HUDEP-2 (cell line): Measurements from ENCODE around the gene RGS11.

Source experiments
- DNase-seq, 76 experiments: peaks; one replicate each; lab custom pipeline; 2025; ENCODE audit not compliant: unreplicated experiment in 76 of 76; lab: John Stamatoyannopoulos, UW

The RGS11 gene

GRCh38 chr16:296806-297510, 21.2 kb upstream of the RGS11 start:
- DNase-seq = no peak

- DNase-seq = no peak
Observed at GRCh38 chr16:296276-296675, 20.5 kb upstream of the RGS11 start.

GRCh38 chr16:293043-293775, 17.5 kb upstream of the RGS11 start:
- no peak for DNase-seq

GRCh38 chr16:291539-291938, 15.8 kb upstream of the RGS11 start:
- DNase-seq = no peak

GRCh38 chr16:290681-291405, 15.1 kb upstream of the RGS11 start:
- no peak for DNase-seq

- no peak for DNase-seq
Observed at GRCh38 chr16:290015-290680, 14.4 kb upstream of the RGS11 start.

- no peak for DNase-seq
Observed at GRCh38 chr16:289395-289997, 13.8 kb upstream of the RGS11 start.

- no peak for DNase-seq
Observed at GRCh38 chr16:287981-288920, 12.5 kb upstream of the RGS11 start.

- no peak for DNase-seq
Observed at GRCh38 chr16:287298-287811, 11.6 kb upstream of the RGS11 start.

- no peak for DNase-seq
Observed at GRCh38 chr16:286491-287297, 10.9 kb upstream of the RGS11 start.

- no peak for DNase-seq
Observed at GRCh38 chr16:285146-286055, 9.7 kb upstream of the RGS11 start.

GRCh38 chr16:284204-285120, 8.7 kb upstream of the RGS11 start:
- DNase-seq = no peak

- peak in 63 of 76 experiments; percentile 11 to 83 (median 55) for DNase-seq
Observed at GRCh38 chr16:283033-283805, 7.5 kb upstream of the RGS11 start, which contains the start of gene PDIA2. Gene PDIA2, plus strand, starts transcription at chr16:283164. Its CDS starts 6 bp downstream, at chr16:283170.

- DNase-seq = no peak
Observed at GRCh38 chr16:282491-282890, 6.7 kb upstream of the RGS11 start.

- DNase-seq = no peak
Observed at GRCh38 chr16:281660-282255, 6.0 kb upstream of the RGS11 start.
